A549 (cell line): ENCODE measurements around the gene COQ5. TPM values are rescaled to one million over a fixed set of nuclear protein-coding genes. Genes with fewer than 3 reads are reported as not detected.

Experiments
- ATAC-seq, 2 experiments: fragments of 200-7000 bp in 1 of 2; fragments of >200 bp in 1 of 2; cut with Nextera tagmentation in 1 of 2; cut with Tn5 transposase in 1 of 2; 3 replicates each; pipeline versions ENCODE4 v1.8.0 to v1.9.1; 2018 to 2020; ENCODE audit warnings: mild to moderate bottlenecking in 1 of 2, moderate library complexity in 1 of 2
- CTCF ChIA-PET: fragments of 300-600 bp; sonication (Branson Sonifier 250); formaldehyde crosslinking; extraction: SDS; loops from one replicate; lab custom pipeline; 2021; ENCODE audit warnings: antibody characterized with exemption, inconsistent platforms; lab: Yijun Ruan, JAX
- POLR2A ChIA-PET: fragments of 350-600 bp; formaldehyde crosslinking; extraction: SDS; loops from one replicate; lab custom pipeline; 2021; ENCODE audit warnings: antibody characterized with exemption, inconsistent platforms; lab: Yijun Ruan, JAX
- DNase-seq, 2 experiments: peaks; one replicate each; pipeline versions ENCODE4 v3.0.0 to v3.0.0-alpha.2; 2011 to 2016; ENCODE audit warnings: low read depth in 1 of 2, low spot score in 1 of 2
- FAIRE-seq: peaks from 2 replicates; lab custom pipeline; 2011; peaks lifted over from hg19 to GRCh38; lab: Jason Lieb, UNC
- H3K27ac ChIP-seq, 2 experiments: fragments of >200 bp; sonication (Bioruptor Twin); formaldehyde crosslinking; 3 replicates each; pipeline ENCODE4 v1.5.1; 2016 to 2017
- H3K4me1 ChIP-seq: fragments of >200 bp; sonication (Bioruptor Twin); formaldehyde crosslinking; 3 replicates; pipeline ENCODE4 v1.6.1; 2016
- H3K4me2 ChIP-seq: fragments of >200 bp; sonication (Bioruptor Twin); formaldehyde crosslinking; 3 replicates; pipeline ENCODE4 v1.6.1; 2016
- H3K4me3 ChIP-seq: fragments of >200 bp; sonication (Bioruptor Twin); formaldehyde crosslinking; 3 replicates; pipeline ENCODE4 v1.5.1; 2016
- H3K9me3 ChIP-seq: fragments of >200 bp; sonication (Bioruptor Twin); formaldehyde crosslinking; 3 replicates; pipeline ENCODE4 v1.6.1; 2016
- ATOH8 ChIP-seq: fragments of 250-450 bp; sonication (Bioruptor Pico); IDR thresholded peaks from 2 replicates; pipeline ENCODE4 v1.5.0; 2020; ENCODE audit warnings: low read depth, mild to moderate bottlenecking, moderate library complexity
- CBX8 ChIP-seq: fragments of 200-600 bp; sonication (generic); IDR thresholded peaks from 2 replicates; pipeline ENCODE4 v1.6.1; 2016
- CHD4 ChIP-seq: fragments of 200-600 bp; sonication (generic); IDR thresholded peaks from 2 replicates; pipeline ENCODE4 v1.6.1; 2016; ENCODE audit warnings: antibody characterized with exemption, mild to moderate bottlenecking, borderline replicate concordance
- ELK1 ChIP-seq: fragments of 150-350 bp; IDR thresholded peaks from 2 replicates; pipeline ENCODE4 v1.6.1; 2014; ENCODE audit warnings: low read depth, mild to moderate bottlenecking, low read length
- EP300 ChIP-seq, 2 experiments: fragments of >200 bp; sonication (Bioruptor Twin); formaldehyde crosslinking; IDR thresholded peaks; 2 replicates in 1 of 2; 3 replicates in 1 of 2; pipeline ENCODE4 v1.6.1; 2016 to 2017
- ESRRA ChIP-seq: fragments of 150-350 bp; IDR thresholded peaks from 2 replicates; pipeline ENCODE4 v1.6.1; 2014; ENCODE audit warnings: mild to moderate bottlenecking, low read length, borderline replicate concordance
- FOSB ChIP-seq: fragments of 250-450 bp; sonication (Bioruptor Pico); IDR thresholded peaks from 2 replicates; pipeline ENCODE4 v1.5.0; 2020; ENCODE audit warnings: mild to moderate bottlenecking, moderate library complexity
- FOXS1 ChIP-seq: fragments of 250-450 bp; sonication (Bioruptor Pico); IDR thresholded peaks from 2 replicates; pipeline ENCODE4 v1.5.0; 2020; ENCODE audit warnings: mild to moderate bottlenecking, moderate library complexity
- HOXB13 ChIP-seq: fragments of 250-450 bp; sonication (Bioruptor Pico); IDR thresholded peaks from 2 replicates; pipeline ENCODE4 v1.5.0; 2020; ENCODE audit warnings: low read depth, mild to moderate bottlenecking, moderate library complexity
- JUN ChIP-seq, 2 experiments: fragments of >200 bp; sonication (Bioruptor Twin); formaldehyde crosslinking; IDR thresholded peaks; 2 replicates in 1 of 2; 3 replicates in 1 of 2; pipeline ENCODE4 v1.6.1; 2016 to 2017
- JUNB ChIP-seq: fragments of >200 bp; sonication (Bioruptor Twin); formaldehyde crosslinking; IDR thresholded peaks from 2 replicates; pipeline ENCODE4 v1.6.1; 2016
- KDM5A ChIP-seq: fragments of 200-600 bp; sonication (generic); IDR thresholded peaks from 2 replicates; pipeline ENCODE4 v1.6.1; 2016; ENCODE audit warnings: antibody characterized with exemption, mild to moderate bottlenecking
- MAZ ChIP-seq: fragments of 150-350 bp; IDR thresholded peaks from 2 replicates; pipeline ENCODE4 v1.6.1; 2014; ENCODE audit warnings: antibody characterized with exemption, low read depth, low read length, borderline replicate concordance
- MYC ChIP-seq: IDR thresholded peaks from 2 replicates; pipeline ENCODE4 v1.6.1; 2012; ENCODE audit warnings: mild to moderate bottlenecking, inconsistent platforms, low read length, improper control_type of control experiment, borderline replicate concordance
- NPAS2 ChIP-seq: fragments of 250-450 bp; sonication (Bioruptor Pico); IDR thresholded peaks from 2 replicates; pipeline ENCODE4 v1.8.0; 2022; ENCODE audit warnings: mild to moderate bottlenecking, moderate library complexity, borderline replicate concordance
- NR3C1 ChIP-seq: fragments of >200 bp; sonication (Bioruptor Twin); formaldehyde crosslinking; IDR thresholded peaks from 3 replicates; pipeline ENCODE4 v1.6.1; 2017
- PHF8 ChIP-seq: fragments of 200-600 bp; sonication (generic); IDR thresholded peaks from 2 replicates; pipeline ENCODE4 v1.6.1; 2016; ENCODE audit warnings: low read depth, mild to moderate bottlenecking, antibody characterized with exemption, moderate library complexity, borderline replicate concordance
- RAD21 ChIP-seq, 2 experiments: fragments of >200 bp in 1 of 2; sonication (Bioruptor Twin) in 1 of 2; formaldehyde crosslinking in 1 of 2; IDR thresholded peaks in 1 of 2; conservative IDR thresholded peaks in 1 of 2; 2 replicates in 1 of 2; 3 replicates in 1 of 2; pipeline ENCODE4 v1.6.1; 2012 to 2018; ENCODE audit warnings: inconsistent platforms in 1 of 2
- RARB ChIP-seq: fragments of 250-450 bp; sonication (Bioruptor Pico); IDR thresholded peaks from 2 replicates; pipeline ENCODE4 v1.8.0; 2021; ENCODE audit warnings: mild to moderate bottlenecking, moderate library complexity
- RCOR1 ChIP-seq: fragments of 150-350 bp; IDR thresholded peaks from 2 replicates; pipeline ENCODE4 v1.6.1; 2014; ENCODE audit warnings: antibody characterized with exemption, low read length, low read depth
- REST ChIP-seq: fragments of 200-600 bp; sonication (generic); IDR thresholded peaks from 2 replicates; pipeline ENCODE4 v1.6.1; 2016; ENCODE audit warnings: antibody characterized with exemption, mild to moderate bottlenecking, moderate library complexity
- RFX5 ChIP-seq: fragments of 450-650 bp; IDR thresholded peaks from 2 replicates; pipeline ENCODE4 v1.7.1; 2014; ENCODE audit warnings: antibody characterized with exemption, mild to moderate bottlenecking, moderate library complexity
- SMC3 ChIP-seq: fragments of >200 bp; sonication (Bioruptor Twin); formaldehyde crosslinking; IDR thresholded peaks from 3 replicates; pipeline ENCODE4 v1.6.1; 2018; ENCODE audit warnings: inconsistent platforms
- SREBF2 ChIP-seq: fragments of 450-650 bp; IDR thresholded peaks from 2 replicates; pipeline ENCODE4 v1.6.1; 2014; ENCODE audit warnings: mild to moderate bottlenecking, moderate library complexity
- TP53 ChIP-seq: fragments of 250-450 bp; sonication (Bioruptor Pico); IDR thresholded peaks from 2 replicates; pipeline ENCODE4 v1.5.0; 2021; ENCODE audit warnings: mild to moderate bottlenecking, moderate library complexity
- ZC3H11A ChIP-seq: fragments of 450-650 bp; IDR thresholded peaks from 2 replicates; pipeline ENCODE4 v1.6.1; 2014; ENCODE audit warnings: antibody characterized with exemption, mild to moderate bottlenecking
- ZNF302 ChIP-seq: fragments of 250-450 bp; sonication (Bioruptor Pico); IDR thresholded peaks from 2 replicates; pipeline ENCODE4 v1.9.0; 2021; ENCODE audit warnings: inconsistent platforms, mild to moderate bottlenecking, moderate library complexity
- WGBS: methylation state at CpG from one replicate; pipeline ENCODE4 v1.1.6; 2017; ENCODE audit errors: missing lambda C conversion rate; 5-methylcytosine and 5-hydroxymethylcytosine counted together
- polyA plus RNA-seq, 4 experiments: library from polyadenylated mRNA; depleted of rRNA in 3 of 4; stranded (reverse); fragments of >200 nt; fragmentation: RNase III in 1 of 4; extraction: RNeasy Plus Mini Kit Qiagen cat#74134 plus additional on column Dnase treatment in 1 of 4; gene quantifications; 2 replicates in 3 of 4; 3 replicates in 1 of 4; pipeline ENCODE4 v1.2.3, GENCODE V29; 2011 to 2017
- TF ChIP-seq, protein P1 (sequence below): IDR thresholded peaks from 2 replicates; pipeline ENCODE4 v1.6.1; 2012

Gene COQ5
- polyA plus RNA-seq, 2 of the 4 experiments (the other 2 are of a cell fraction) = 49.6 to 100.0 TPM

GRCh38 chr12:120496413-120497340, 32.3 kb downstream of the COQ5 start (continued):
- TF ChIP-seq JUNB (no peak), KDM5A (no peak), MYC (no peak), PHF8 (peak; percentile 18), ELK1 (no peak), ZC3H11A (no peak), RAD21 (conservative IDR thresholded peaks at IDR 0.05 in 1 of 2, IDR thresholded peaks at IDR 0.05 in 1 of 2) (peak in 1 of 2 experiments; percentile 19; a peak in 1 of 5 replicates)

DNA sequence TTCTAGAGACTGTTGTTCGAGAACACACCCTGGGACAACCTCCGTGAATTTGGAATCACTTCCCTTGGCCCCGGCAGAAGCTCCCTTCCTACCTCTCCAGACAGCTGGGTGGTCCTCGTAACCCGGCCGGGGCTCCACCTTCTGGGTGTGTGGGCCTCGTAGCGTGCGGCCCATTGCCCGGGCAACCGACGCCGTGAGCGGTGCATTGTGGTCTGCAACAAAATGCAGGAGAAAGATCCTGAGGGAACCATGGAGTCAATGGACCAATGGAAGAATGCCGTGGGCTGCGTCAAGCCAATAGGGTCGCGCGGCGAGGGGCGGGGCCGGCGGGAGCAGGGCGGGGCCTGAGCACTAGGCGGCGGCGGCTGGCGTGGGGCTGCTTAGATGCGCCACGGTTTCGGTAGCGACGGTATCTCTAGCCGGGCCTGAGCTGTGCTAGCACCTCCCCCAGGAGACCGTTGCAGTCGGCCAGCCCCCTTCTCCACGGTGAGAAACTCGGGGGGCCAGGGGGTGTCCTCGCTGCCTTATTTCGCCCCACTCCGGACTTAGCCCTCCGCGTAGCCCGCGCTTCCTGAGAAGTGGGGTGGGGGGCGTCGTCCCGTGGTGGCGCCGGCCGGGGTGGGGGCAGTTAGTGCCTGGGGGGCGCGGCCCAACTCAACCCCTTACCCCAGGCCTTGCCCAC, 33.1 kb downstream of the COQ5 start, which contains the start of gene DYNLL1:
DYNLL1 (plus strand) TSS at position 383 of the 682 bp plus-strand sequence. CDS start 309 bp downstream, outside the sequence.
- Histone ChIP-seq H3K4me1 (peaks cover 20% of the 10 kb centered on the region), H3K27ac (peak within 1 kb of the TSS; percentile 96 to 98), H3K4me3 (peak within 1 kb of the TSS; percentile 100), H3K4me2 (peak within 1 kb of the TSS; percentile 87), H3K9me3 (no peaks in the 10 kb centered on the region)
- CTCF ChIA-PET = interaction anchor here (0.7 to 3.4 kb wide), 12 partner anchors 10 to 57 kb away, joined by 3 to 12 read pairs (median 4); partner anchors contain the start of gene SRSF9
- DNase-seq (peak; percentile 98 to 99), ATAC-seq (peak; percentile 96 to 97), FAIRE-seq (no peak)
- WGBS = 2% methylated on average over 23 of the region's 53 CpGs
- POLR2A ChIA-PET = interaction anchor here (0.6 to 2.4 kb wide), 4 partner anchors 9 to 33 kb away, joined by 3 to 16 read pairs (median 4); partner anchors contain the start of gene COQ5
- no peak for TF ChIP-seq FOXS1
- TF ChIP-seq HOXB13 (CRISPR knock-in tag) = no peak
- TF ChIP-seq ATOH8 = no peak
- peak; percentile 41 for TF ChIP-seq REST
- TF ChIP-seq, protein P1, sequence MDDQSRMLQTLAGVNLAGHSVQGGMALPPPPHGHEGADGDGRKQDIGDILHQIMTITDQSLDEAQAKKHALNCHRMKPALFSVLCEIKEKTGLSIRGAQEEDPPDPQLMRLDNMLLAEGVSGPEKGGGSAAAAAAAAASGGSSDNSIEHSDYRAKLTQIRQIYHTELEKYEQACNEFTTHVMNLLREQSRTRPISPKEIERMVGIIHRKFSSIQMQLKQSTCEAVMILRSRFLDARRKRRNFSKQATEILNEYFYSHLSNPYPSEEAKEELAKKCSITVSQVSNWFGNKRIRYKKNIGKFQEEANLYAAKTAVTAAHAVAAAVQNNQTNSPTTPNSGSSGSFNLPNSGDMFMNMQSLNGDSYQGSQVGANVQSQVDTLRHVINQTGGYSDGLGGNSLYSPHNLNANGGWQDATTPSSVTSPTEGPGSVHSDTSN = peak; percentile 36; the same call in 1 of the 2 replicates
- TF ChIP-seq RCOR1 = no peak
- no peak for TF ChIP-seq JUNB
- TF ChIP-seq CHD4 = no peak
- TF ChIP-seq CBX8 = no peak
- no peak for TF ChIP-seq ELK1
- no peak; the same call in 1 of the 2 replicates for TF ChIP-seq MAZ
- no peak for TF ChIP-seq ESRRA
- TF ChIP-seq RFX5 = no peak
- TF ChIP-seq ZNF302 (CRISPR knock-in tag) = no peak
- TF ChIP-seq TP53 (CRISPR knock-in tag) = no peak
- no peak for TF ChIP-seq RARB (CRISPR knock-in tag)
- no peak for TF ChIP-seq SREBF2
- TF ChIP-seq NPAS2 (CRISPR knock-in tag) = no peak
- no peak for TF ChIP-seq NR3C1
- no peak for TF ChIP-seq FOSB
- 0 out of 2 replicates have a peak, but pooled peaks have one; percentile 24 for TF ChIP-seq KDM5A
- no peak for TF ChIP-seq SMC3
- TF ChIP-seq EP300 (IDR thresholded peaks at IDR 0.05) = no peak
- TF ChIP-seq JUN (IDR thresholded peaks at IDR 0.05) = peak; percentile 88 to 98
- TF ChIP-seq ZC3H11A = no peak
